GM23338 (cell line): Measurements from ENCODE around the gene INTS3.

Source experiments
- CREB1 ChIP-seq: fragments of 250-450 bp; sonication (Bioruptor Pico); IDR thresholded peaks from 2 replicates; pipeline ENCODE4 v1.5.0; 2020; ENCODE audit warnings: low read depth, mild to moderate bottlenecking, moderate library complexity
- CTCF ChIP-seq, 2 experiments: fragments of 200-600 bp in 1 of 2; sonication (generic) in 1 of 2; conservative IDR thresholded peaks; 2 replicates each; pipeline versions ENCODE4 v1.5.1 to v1.6.1; 2016 to 2017; ENCODE audit warnings: antibody characterized with exemption in 2 of 2, low read depth in 2 of 2, mild to moderate bottlenecking in 2 of 2, moderate library complexity in 1 of 2
- ETS1 ChIP-seq: IDR thresholded peaks from 2 replicates; pipeline ENCODE4 v1.6.1; 2016; ENCODE audit warnings: antibody characterized with exemption
- EZH2 ChIP-seq: fragments of 200-600 bp; sonication (generic); IDR thresholded peaks from one replicate; pipeline ENCODE4 v1.8.0; 2017; ENCODE audit warnings: antibody characterized with exemption, mild to moderate bottlenecking, low read depth; ENCODE audit not compliant: unreplicated experiment
- EZH2phosphoT487 ChIP-seq: fragments of 200-600 bp; sonication (generic); IDR thresholded peaks from one replicate; pipeline ENCODE4 v1.8.1; 2018; ENCODE audit warnings: antibody characterized with exemption; ENCODE audit not compliant: unreplicated experiment
- NANOG ChIP-seq: IDR thresholded peaks from 2 replicates; pipeline ENCODE4 v1.6.1; 2016; ENCODE audit warnings: antibody characterized with exemption, borderline replicate concordance
- POLR2AphosphoS5 ChIP-seq: IDR thresholded peaks from 2 replicates; pipeline ENCODE4 v1.6.1; 2016; ENCODE audit warnings: antibody characterized with exemption, low read depth
- REST ChIP-seq: IDR thresholded peaks from one replicate; pipeline ENCODE4 v1.6.1; 2018; ENCODE audit warnings: antibody characterized with exemption; ENCODE audit not compliant: unreplicated experiment
- ZNF114 ChIP-seq: fragments of 250-450 bp; sonication (Bioruptor Pico); IDR thresholded peaks from 2 replicates; pipeline ENCODE4 v1.5.0; 2020; ENCODE audit warnings: mild to moderate bottlenecking, moderate library complexity
- ZNF462 ChIP-seq: fragments of 250-450 bp; sonication (Bioruptor Pico); IDR thresholded peaks from 2 replicates; pipeline ENCODE4 v1.5.0; 2020; ENCODE audit warnings: mild to moderate bottlenecking, moderate library complexity

- TF ChIP-seq POLR2AphosphoS5 (no peak), CREB1 (CRISPR knock-in tag) (no peak), CTCF (conservative IDR thresholded peaks at IDR 0.05; ENCODE audit: low read depth in 2 of 2) (no peak), EZH2phosphoT487 (no peak), ZNF462 (CRISPR knock-in tag) (no peak), REST (no peak), EZH2 (no peak), ZNF114 (CRISPR knock-in tag) (no peak), ETS1 (no peak), NANOG (no peak)
Observed at GRCh38 chr1:153698923-153699714, 28.7 kb upstream of the INTS3 start.
